WI38 (cell line): ENCODE results near the gene ZNF548.

Experiments used
- H3K4me3 ChIP-seq: 2 replicates; pipeline ENCODE4 v1.5.1; 2011; ENCODE audit warnings: low read depth, mild to moderate bottlenecking, control low read depth, low read length
- TF ChIP-seq, protein P1 (sequence below): IDR thresholded peaks from 2 replicates; pipeline ENCODE4 v1.5.1; 2012; ENCODE audit warnings: low read depth, mild to moderate bottlenecking, control low read depth, low read length

The ZNF548 gene

DNA sequence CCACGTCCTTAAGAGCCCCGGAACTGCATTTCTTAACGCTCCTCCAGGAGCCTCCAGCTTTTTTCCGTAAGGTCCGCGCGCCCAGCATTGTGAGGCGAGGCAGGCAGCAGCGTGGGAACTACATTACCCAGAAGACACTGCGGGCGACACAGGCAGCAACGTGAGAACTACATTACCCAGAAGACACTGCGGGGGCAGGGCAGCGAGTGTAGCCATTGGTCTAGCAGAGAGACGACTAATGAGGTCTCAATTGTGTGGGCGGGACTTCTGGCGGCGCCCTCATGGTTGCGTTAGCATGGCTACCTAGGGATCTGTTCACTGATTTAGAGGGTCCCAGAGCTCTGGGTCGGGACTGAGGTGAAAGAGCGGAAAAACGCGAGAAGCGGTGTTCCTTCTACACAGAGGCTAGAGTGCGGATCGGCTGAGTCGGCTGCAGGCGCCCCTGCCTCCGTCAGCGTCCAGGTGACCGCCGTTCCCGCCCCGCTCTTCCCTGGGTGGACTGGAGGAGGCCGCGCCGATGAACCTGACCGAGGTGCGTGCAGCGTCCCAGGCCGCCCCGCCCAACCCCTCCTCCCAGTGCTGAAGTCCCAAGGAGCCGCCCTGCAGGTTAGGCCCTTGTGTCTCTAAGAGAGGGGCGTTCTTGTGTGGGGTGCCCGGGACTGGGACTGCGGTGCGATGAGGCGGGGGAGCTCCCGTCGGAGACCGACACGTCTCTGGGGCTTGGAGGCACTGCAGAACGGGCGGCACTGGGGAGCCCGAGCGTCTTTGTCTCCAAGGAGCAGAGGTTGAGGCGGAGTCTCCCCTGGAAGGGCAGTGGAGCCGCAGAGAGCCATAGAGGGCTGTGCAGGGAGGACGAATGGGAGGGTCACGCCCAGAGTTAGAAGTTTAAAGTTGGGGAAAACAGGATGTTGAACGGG is 45.7 kb downstream of the ZNF548 start, which contains the start of gene ZNF749:
Gene ZNF749, plus strand, starts transcription at position 264 of the 917 bp plus-strand sequence. Its CDS starts 254 bp downstream, at position 518.
- TF ChIP-seq, protein P1, sequence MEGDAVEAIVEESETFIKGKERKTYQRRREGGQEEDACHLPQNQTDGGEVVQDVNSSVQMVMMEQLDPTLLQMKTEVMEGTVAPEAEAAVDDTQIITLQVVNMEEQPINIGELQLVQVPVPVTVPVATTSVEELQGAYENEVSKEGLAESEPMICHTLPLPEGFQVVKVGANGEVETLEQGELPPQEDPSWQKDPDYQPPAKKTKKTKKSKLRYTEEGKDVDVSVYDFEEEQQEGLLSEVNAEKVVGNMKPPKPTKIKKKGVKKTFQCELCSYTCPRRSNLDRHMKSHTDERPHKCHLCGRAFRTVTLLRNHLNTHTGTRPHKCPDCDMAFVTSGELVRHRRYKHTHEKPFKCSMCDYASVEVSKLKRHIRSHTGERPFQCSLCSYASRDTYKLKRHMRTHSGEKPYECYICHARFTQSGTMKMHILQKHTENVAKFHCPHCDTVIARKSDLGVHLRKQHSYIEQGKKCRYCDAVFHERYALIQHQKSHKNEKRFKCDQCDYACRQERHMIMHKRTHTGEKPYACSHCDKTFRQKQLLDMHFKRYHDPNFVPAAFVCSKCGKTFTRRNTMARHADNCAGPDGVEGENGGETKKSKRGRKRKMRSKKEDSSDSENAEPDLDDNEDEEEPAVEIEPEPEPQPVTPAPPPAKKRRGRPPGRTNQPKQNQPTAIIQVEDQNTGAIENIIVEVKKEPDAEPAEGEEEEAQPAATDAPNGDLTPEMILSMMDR: no peak
- peak within 1 kb of the TSS; percentile 89 for H3K4me3 ChIP-seq

DNA sequence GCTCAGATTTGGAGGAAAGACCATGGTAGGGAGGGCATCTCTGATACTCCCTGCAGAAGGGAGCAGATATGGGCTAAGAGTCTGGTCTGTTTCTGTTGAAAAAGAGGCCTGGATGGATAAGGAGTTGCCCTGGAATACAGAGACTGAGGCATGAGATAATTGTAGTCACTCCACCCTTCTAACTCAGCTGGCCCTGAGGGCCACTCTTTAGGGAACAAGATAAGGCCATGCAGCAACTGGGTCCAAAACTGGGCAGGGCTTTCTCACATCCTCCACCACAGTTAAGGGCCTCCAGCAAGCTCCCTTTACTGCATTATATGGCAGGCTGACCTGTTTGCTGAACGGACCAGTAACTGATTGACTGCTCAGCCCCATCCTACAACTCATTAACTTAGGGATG is 46.8 kb downstream of the ZNF548 start:
- TF ChIP-seq, protein P1: no peak
- peak overlapping the region; percentile 89 for H3K4me3 ChIP-seq

DNA sequence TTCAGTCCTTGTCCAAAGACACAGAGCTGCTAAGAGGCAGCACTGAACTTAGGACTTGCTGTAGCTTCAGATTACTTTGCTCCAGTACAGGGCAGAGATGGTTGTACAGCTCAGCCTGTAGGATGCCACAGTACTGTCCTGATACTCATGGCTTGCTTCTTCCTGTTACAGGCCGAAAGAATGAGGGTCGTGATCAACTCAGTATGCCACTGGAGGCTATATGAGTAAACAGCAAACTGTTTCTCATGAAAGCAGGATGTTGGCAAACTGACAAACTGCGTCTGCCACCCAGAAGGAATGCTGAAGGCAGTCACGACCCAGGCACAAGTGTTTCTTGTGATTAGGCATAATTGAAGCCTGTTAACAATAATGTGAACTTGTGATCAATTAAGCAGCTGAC is 48.3 kb downstream of the ZNF548 start:
- TF ChIP-seq, protein P1: no peak
- no peak overlapping the region for H3K4me3 ChIP-seq

DNA sequence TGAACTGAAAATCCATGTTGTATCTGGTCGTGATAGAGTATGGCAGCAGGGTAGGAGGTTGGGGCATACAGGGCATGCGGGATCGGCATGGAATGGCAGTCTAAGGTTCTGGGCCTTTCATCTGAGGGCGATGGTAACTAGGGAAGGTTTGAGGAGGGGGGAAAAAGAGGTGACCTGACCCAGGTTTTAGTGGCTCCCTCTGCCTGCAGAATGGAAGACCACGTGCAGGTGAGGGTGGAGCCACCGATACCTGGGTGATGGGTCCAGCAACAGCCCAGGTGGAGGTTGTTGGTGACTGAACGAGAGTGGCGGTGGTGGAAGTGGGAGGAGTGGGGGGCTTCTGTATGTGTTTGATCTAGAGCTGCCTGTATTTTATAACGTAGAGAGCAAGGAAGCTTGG is 49.3 kb downstream of the ZNF548 start:
- H3K4me3 ChIP-seq: no peak overlapping the region
- TF ChIP-seq, protein P1: no peak

DNA sequence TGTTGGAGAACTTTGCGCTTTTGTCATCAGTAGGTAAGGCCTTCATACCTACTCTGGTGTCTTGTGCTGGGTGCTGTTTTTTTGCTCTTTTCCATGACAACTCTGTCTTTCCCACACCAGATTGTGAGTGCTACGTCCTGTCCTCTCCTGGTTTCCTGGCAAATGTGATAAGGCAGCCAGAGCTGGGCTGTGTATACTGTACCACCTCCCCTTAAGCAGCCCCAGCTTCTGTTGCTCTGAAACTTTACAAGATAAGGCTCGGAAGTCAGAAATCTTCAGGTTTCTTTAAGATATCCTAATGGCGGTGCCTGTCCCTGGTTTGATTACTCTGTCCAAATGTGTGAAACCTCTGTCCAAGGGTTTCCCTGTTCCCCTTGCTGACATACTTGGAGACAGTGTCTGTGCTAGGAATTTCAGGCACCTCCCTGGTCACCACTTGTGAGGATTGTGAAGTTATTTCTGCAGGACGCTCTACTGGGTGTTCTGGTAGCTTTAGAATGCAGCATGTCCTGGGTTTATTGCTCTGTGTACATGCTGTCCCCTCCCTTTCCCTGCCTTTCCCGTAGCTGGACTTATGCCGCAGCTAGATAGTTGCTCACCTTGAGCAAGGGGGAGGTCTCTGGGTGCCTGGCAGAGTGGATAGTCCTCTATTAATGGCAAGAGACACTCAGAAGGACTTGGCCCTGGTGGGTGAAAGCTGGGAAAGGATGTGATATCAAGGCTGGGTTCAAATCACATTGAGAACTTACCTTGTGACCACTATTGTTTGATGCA is 52.5 kb downstream of the ZNF548 start:
- H3K4me3 ChIP-seq: no peak overlapping the region
- TF ChIP-seq, protein P1: no peak

DNA sequence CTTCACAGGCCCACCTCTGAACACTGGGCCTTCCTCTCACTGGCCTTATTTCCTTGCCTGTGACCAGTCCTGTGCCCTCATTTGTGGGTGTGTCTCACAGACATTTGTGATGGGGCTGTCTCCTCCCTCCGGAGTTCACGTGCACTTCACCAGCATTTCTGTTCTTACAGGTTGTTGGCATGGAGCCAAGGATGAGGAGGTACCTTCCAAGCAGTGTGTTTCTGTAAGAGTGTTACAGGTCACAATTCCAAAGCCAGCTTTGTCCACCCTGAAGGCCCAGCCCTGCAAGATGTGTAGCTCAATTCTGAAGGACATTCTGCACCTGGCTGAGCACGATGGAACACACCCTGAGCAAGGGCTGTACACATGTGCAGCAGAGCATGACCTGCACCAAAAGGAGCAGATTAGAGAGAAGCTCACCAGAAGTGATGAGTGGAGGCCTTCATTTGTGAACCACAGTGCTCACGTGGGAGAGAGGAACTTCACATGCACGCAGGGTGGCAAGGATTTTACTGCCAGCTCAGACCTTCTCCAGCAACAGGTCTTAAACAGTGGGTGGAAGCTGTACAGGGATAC is 53.6 kb downstream of the ZNF548 start:
- TF ChIP-seq, protein P1: no peak
- no peak overlapping the region for H3K4me3 ChIP-seq
